ENCODE data around the gene MEGF6. TPM values are rescaled to one million over a fixed set of nuclear protein-coding genes. Genes with fewer than 3 reads are reported as not detected.

MEGF6 gene
- total RNA-seq, 1 donor from 2014 or later = 198 TPM

DNA sequence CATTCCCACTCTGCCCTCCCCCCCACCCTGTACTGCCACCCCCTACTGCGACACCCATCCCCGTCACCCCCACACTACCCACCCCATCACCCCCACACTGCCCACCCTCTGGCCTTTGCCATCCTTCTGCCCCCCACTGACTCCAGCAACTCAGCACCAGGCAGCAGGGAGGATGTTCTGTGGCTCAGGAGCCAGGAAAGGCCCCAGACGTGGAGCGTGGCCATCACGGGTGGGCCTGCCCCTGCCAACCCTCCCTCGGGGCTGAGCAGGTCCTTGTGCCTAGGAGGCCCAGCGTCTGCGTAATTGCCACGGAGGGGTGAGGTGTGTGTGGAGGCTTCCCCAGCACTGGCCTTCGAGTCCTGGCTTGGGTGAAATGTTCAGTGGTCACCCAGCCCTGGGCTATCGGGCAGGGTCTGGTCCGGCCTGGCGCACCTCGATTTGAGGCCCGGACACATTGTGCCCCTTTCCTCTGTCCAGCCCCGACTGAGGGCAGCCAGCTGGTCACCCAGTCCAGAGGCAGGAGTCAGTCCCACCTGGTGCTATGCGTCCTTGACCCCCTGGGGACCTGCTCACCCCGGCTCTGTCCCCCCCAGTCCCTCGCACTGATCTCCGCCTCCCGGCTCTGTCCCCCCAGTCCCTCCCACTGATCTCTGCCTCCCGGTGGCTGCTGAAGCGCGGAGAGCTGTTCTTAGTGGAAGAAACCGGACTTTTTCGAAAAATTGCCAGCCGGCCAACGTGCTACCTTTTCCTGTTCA is 133.9 kb downstream of the MEGF6 start:
- peak; percentile 62 for DNase-seq (ENCODE audit: low spot score)
- Mint-ChIP-seq H3K27me3 (ENCODE audit: unreplicated experiment) (peaks cover 24% of the 10 kb centered on the region), H3K9me3 (ENCODE audit: unreplicated experiment) (no peaks in the 10 kb centered on the region), H3K4me3 (ENCODE audit: unreplicated experiment) (no peak overlapping the region), H3K27ac (ENCODE audit: unreplicated experiment) (no peak overlapping the region), H3K4me1 (ENCODE audit: unreplicated experiment) (peaks cover 4% of the 10 kb centered on the region), H3K36me3 (ENCODE audit: low read depth, unreplicated experiment) (no peaks in the 10 kb centered on the region)
- TF ChIP-seq, protein P1, sequence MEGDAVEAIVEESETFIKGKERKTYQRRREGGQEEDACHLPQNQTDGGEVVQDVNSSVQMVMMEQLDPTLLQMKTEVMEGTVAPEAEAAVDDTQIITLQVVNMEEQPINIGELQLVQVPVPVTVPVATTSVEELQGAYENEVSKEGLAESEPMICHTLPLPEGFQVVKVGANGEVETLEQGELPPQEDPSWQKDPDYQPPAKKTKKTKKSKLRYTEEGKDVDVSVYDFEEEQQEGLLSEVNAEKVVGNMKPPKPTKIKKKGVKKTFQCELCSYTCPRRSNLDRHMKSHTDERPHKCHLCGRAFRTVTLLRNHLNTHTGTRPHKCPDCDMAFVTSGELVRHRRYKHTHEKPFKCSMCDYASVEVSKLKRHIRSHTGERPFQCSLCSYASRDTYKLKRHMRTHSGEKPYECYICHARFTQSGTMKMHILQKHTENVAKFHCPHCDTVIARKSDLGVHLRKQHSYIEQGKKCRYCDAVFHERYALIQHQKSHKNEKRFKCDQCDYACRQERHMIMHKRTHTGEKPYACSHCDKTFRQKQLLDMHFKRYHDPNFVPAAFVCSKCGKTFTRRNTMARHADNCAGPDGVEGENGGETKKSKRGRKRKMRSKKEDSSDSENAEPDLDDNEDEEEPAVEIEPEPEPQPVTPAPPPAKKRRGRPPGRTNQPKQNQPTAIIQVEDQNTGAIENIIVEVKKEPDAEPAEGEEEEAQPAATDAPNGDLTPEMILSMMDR (IDR thresholded peaks at IDR 0.05; ENCODE audit: unreplicated experiment) = no peak

DNA sequence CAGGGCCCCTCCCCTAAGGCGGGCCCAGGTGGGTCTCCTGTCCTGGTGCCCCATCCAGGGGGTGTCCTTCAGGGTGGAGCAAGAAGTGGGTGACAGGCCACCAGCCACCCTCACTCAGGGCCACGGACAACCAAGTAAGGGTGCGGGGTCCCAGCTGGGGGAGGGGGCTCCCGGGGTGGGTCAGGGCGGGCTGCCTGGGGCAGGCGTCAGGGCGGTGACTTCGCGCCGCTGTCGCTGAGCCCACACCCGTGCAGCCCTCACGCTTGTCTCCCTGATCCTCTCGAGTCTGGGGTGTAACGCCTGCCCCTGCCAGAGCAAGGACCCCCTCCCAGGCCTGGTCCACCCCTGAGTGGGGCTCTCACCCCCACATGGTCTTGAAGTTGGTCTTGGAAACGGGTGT is 134.6 kb downstream of the MEGF6 start:
- Mint-ChIP-seq H3K36me3 (ENCODE audit: low read depth, unreplicated experiment) (no peaks in the 10 kb centered on the region), H3K9me3 (ENCODE audit: unreplicated experiment) (no peaks in the 10 kb centered on the region), H3K27ac (ENCODE audit: unreplicated experiment) (no peak overlapping the region), H3K27me3 (ENCODE audit: unreplicated experiment) (peaks cover 24% of the 10 kb centered on the region), H3K4me3 (ENCODE audit: unreplicated experiment) (no peak overlapping the region), H3K4me1 (ENCODE audit: unreplicated experiment) (peaks cover 4% of the 10 kb centered on the region)
- DNase-seq (ENCODE audit: low spot score) = no peak
- TF ChIP-seq, protein P1 (IDR thresholded peaks at IDR 0.05; ENCODE audit: unreplicated experiment) = no peak

DNA sequence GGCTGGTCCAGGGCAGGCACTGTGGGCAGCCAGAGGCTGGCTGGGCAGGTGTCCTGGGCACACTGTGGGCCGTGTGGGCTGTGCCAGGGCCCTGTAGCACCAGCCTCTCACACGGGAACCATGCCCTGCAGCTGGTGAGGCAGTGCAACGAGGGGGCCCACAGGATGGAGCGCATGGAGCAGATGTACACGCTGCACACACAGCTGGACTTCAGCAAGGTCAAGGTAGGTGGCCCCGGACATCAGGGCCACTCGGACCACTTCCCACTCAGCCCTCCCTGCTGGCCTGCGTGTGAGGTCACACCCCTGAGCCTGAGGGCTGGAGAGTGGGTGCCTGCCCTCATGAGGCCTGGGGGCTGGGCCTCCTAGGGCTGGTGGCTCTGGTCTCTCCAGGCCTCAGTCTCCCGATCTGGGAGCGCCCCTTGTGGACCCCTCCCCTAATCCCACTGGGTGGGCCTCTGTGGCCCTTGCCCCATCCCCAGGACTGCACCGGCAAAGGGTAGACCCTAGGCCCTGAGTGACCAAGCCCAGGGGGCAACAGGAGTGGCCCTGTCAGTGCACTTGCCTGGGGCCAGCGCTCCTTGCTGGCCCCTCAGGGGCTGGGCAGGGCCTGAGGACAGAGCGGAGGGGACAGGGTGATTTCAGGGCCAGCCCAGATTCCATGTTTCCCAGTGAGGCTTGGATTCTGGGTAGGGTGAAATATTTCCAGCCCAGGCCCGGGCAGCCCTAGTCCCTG is 135.3 kb downstream of the MEGF6 start:
- no peak for DNase-seq (ENCODE audit: low spot score)
- peaks cover 26% of the 10 kb centered on the region for H3K27me3 Mint-ChIP-seq (ENCODE audit: unreplicated experiment)
- H3K27ac Mint-ChIP-seq (ENCODE audit: unreplicated experiment) = no peak overlapping the region
- TF ChIP-seq, protein P1 (IDR thresholded peaks at IDR 0.05; ENCODE audit: unreplicated experiment) = no peak
- H3K4me3 Mint-ChIP-seq (ENCODE audit: unreplicated experiment) = no peak overlapping the region
- H3K36me3 Mint-ChIP-seq (ENCODE audit: low read depth, unreplicated experiment) = no peaks in the 10 kb centered on the region
- H3K9me3 Mint-ChIP-seq (ENCODE audit: unreplicated experiment) = no peaks in the 10 kb centered on the region
- H3K4me1 Mint-ChIP-seq (ENCODE audit: unreplicated experiment) = peaks cover 4% of the 10 kb centered on the region

DNA sequence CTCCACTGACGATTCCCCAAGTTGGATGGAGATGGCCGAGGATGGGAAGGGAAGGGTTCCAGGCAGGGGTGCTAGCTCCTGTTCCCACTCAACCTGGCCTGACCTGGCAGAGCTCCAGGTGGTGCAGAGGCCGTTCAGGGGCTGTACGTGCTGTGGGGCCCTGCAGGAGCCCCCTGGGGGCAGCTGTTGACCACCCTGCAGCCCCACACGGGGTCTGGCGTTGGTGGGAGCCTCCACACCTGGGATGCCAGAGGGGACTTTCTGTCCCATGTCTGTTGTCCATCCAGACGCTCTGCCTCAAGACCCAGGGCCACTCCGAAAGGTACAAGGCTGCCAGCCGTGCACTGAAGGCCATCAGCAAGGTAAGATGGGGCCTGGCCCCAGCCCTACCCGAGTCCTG is 136.9 kb downstream of the MEGF6 start:
- peaks cover 14% of the 10 kb centered on the region for H3K4me1 Mint-ChIP-seq (ENCODE audit: unreplicated experiment)
- H3K4me3 Mint-ChIP-seq (ENCODE audit: unreplicated experiment) = no peak overlapping the region
- no peak for DNase-seq (ENCODE audit: low spot score)
- peaks cover 33% of the 10 kb centered on the region for H3K27me3 Mint-ChIP-seq (ENCODE audit: unreplicated experiment)
- no peak overlapping the region for H3K27ac Mint-ChIP-seq (ENCODE audit: unreplicated experiment)
- H3K36me3 Mint-ChIP-seq (ENCODE audit: low read depth, unreplicated experiment) = peaks cover 8% of the 10 kb centered on the region
- TF ChIP-seq, protein P1 (IDR thresholded peaks at IDR 0.05; ENCODE audit: unreplicated experiment) = no peak
- no peaks in the 10 kb centered on the region for H3K9me3 Mint-ChIP-seq (ENCODE audit: unreplicated experiment)

DNA sequence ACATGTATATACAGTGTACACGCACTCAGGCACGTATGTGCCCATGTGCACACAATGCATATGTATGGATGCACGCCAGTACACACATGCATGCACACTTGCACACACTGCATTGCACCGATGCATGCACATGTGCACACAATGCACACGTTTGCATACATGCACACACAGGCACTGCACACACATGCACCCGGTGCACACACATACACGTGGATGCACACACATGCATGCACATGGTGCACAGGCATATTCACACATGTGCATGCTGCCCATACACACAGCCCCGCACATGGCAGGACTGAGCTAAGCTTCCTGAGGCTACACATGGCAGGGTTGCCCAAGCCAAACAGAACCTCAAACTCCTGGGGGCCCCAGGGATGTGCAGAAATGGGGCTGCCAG is 137.3 kb downstream of the MEGF6 start:
- Mint-ChIP-seq H3K27me3 (ENCODE audit: unreplicated experiment) (peaks cover 31% of the 10 kb centered on the region), H3K9me3 (ENCODE audit: unreplicated experiment) (no peaks in the 10 kb centered on the region), H3K36me3 (ENCODE audit: low read depth, unreplicated experiment) (peaks cover 8% of the 10 kb centered on the region), H3K4me1 (ENCODE audit: unreplicated experiment) (peaks cover 14% of the 10 kb centered on the region), H3K27ac (ENCODE audit: unreplicated experiment) (no peak overlapping the region), H3K4me3 (ENCODE audit: unreplicated experiment) (peak overlapping the region; percentile 77)
- DNase-seq (ENCODE audit: low spot score) = no peak
- TF ChIP-seq, protein P1 (IDR thresholded peaks at IDR 0.05; ENCODE audit: unreplicated experiment) = no peak

Data from endothelial cell (in vitro differentiated cells).